Neural crest cell (in vitro differentiated cells): ENCODE data around the gene MBD5. TPM values are rescaled to one million over a fixed set of nuclear protein-coding genes. Genes with fewer than 3 reads are reported as not detected.

Experiments used
- DNase-seq: peaks from one replicate; pipeline ENCODE4 v3.0.0; 2021; ENCODE audit warnings: low read depth, mixed read lengths, low spot score
- H3K27ac Mint-ChIP-seq: one replicate; pipeline ENCODE4 v1.8.0; 2021; ENCODE audit warnings: mild to moderate bottlenecking, mixed read lengths; ENCODE audit not compliant: unreplicated experiment
- H3K27me3 Mint-ChIP-seq: 2 replicates; pipeline ENCODE4 v1.8.0; 2021; ENCODE audit warnings: low read depth, mild to moderate bottlenecking, mixed read lengths
- H3K36me3 Mint-ChIP-seq: 2 replicates; pipeline ENCODE4 v1.8.0; 2021; ENCODE audit warnings: low read depth, mild to moderate bottlenecking, mixed read lengths
- H3K4me1 Mint-ChIP-seq: 2 replicates; pipeline ENCODE4 v1.8.0; 2021; ENCODE audit warnings: mixed read lengths
- H3K4me3 Mint-ChIP-seq: one replicate; pipeline ENCODE4 v1.8.0; 2021; ENCODE audit warnings: mild to moderate bottlenecking, mixed read lengths
- H3K9me3 Mint-ChIP-seq: 2 replicates; pipeline ENCODE4 v1.8.0; 2021; ENCODE audit warnings: mixed read lengths
- CTCF ChIP-seq: fragments of 200-600 bp; sonication (generic); conservative IDR thresholded peaks from 2 replicates; pipeline ENCODE4 v1.5.0; 2021; ENCODE audit warnings: antibody characterized with exemption, mild to moderate bottlenecking
- total RNA-seq: library from RNA; stranded (reverse); gene quantifications from 2 replicates; pipeline ENCODE4 v1.2.1, GENCODE V29; 2021

MBD5 gene
- total RNA-seq, 1 donor from 2014 or later, result 51.1 TPM

GRCh38 chr2:148020111-148021058 lies 506 bp upstream of the MBD5 start, which contains the start of gene ORC4:
Gene ORC4 (minus strand): TSS chr2:148020737. CDS start chr2:147975958, 44,779 bp downstream.
- Mint-ChIP-seq H3K36me3 (no peaks in the 10 kb centered on the region), H3K9me3 (no peaks in the 10 kb centered on the region), H3K4me1 (peaks cover 56% of the 10 kb centered on the region), H3K4me3 (peak within 1 kb of the TSS; percentile 100), H3K27ac (peak within 1 kb of the TSS; percentile 99), H3K27me3 (no peaks in the 10 kb centered on the region)
- DNase-seq, result peak; percentile 87
- TF ChIP-seq CTCF, result peak; percentile 58

- TF ChIP-seq CTCF, result no peak
- peak overlapping the region; percentile 95 for H3K27ac Mint-ChIP-seq
- DNase-seq, result no peak
- no peaks in the 10 kb centered on the region for H3K9me3 Mint-ChIP-seq
- H3K4me1 Mint-ChIP-seq, result peaks cover 56% of the 10 kb centered on the region
- no peaks in the 10 kb centered on the region for H3K27me3 Mint-ChIP-seq
- peak overlapping the region; percentile 100 for H3K4me3 Mint-ChIP-seq
- H3K36me3 Mint-ChIP-seq, result no peaks in the 10 kb centered on the region
These were observed 995 bp downstream of the MBD5 start for GRCh38 chr2:148021886-148022285.

- H3K27ac Mint-ChIP-seq, result no peak overlapping the region
- H3K27me3 Mint-ChIP-seq, result no peaks in the 10 kb centered on the region
- peaks cover 56% of the 10 kb centered on the region for H3K4me1 Mint-ChIP-seq
- no peak for DNase-seq
- no peaks in the 10 kb centered on the region for H3K9me3 Mint-ChIP-seq
- no peaks in the 10 kb centered on the region for H3K36me3 Mint-ChIP-seq
- TF ChIP-seq CTCF, result no peak
- peak overlapping the region; percentile 100 for H3K4me3 Mint-ChIP-seq
These were observed 1.5 kb downstream of the MBD5 start for GRCh38 chr2:148022351-148022750.

GRCh38 chr2:148022882-148023281 lies 2.0 kb downstream of the MBD5 start:
- no peak overlapping the region for H3K27ac Mint-ChIP-seq
- H3K4me3 Mint-ChIP-seq, result peak overlapping the region; percentile 100
- H3K4me1 Mint-ChIP-seq, result peaks cover 53% of the 10 kb centered on the region
- no peak for DNase-seq
- no peaks in the 10 kb centered on the region for H3K36me3 Mint-ChIP-seq
- TF ChIP-seq CTCF, result no peak
- H3K9me3 Mint-ChIP-seq, result no peaks in the 10 kb centered on the region
- H3K27me3 Mint-ChIP-seq, result no peaks in the 10 kb centered on the region

GRCh38 chr2:148023861-148024260 lies 3.0 kb downstream of the MBD5 start:
- DNase-seq, result no peak
- H3K9me3 Mint-ChIP-seq, result no peaks in the 10 kb centered on the region
- no peaks in the 10 kb centered on the region for H3K27me3 Mint-ChIP-seq
- H3K36me3 Mint-ChIP-seq, result no peaks in the 10 kb centered on the region
- TF ChIP-seq CTCF, result no peak
- peak overlapping the region; percentile 100 for H3K4me3 Mint-ChIP-seq
- H3K4me1 Mint-ChIP-seq, result peaks cover 43% of the 10 kb centered on the region
- no peak overlapping the region for H3K27ac Mint-ChIP-seq
